Nucleus accumbens (tissue), 56 donors: ENCODE data around the gene MYOM1.
A peak's percentile ranks its signal among the peaks of the same experiment; 100 is the strongest.

Experiments used
- DNase-seq, 56 donors: peaks; one replicate each; lab custom pipeline; 2025; lab: John Stamatoyannopoulos, UW

The MYOM1 gene

GRCh38 chr18:3192286-3192685 lies 27.5 kb downstream of the MYOM1 start:
- DNase-seq, result no peak

DNA sequence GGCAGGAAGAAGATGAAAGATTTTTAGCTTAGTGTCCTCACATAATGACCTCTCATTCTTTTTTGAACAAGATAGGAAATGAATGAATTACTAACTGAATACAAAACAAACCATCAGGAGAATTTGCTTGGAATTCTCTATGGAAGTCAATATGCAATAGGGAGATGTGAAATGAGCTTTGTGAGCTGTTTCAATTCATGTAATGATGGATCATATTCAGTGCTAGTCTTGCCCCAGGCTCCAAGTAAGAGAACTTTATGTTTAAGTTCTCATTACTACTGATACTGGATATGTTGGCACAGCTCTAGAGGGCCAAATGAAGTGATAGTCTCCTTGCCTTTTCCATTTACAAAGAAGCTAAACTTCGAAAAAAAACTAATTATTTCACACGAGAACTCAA lies 29.2 kb downstream of the MYOM1 start:
- DNase-seq, result no peak

DNA sequence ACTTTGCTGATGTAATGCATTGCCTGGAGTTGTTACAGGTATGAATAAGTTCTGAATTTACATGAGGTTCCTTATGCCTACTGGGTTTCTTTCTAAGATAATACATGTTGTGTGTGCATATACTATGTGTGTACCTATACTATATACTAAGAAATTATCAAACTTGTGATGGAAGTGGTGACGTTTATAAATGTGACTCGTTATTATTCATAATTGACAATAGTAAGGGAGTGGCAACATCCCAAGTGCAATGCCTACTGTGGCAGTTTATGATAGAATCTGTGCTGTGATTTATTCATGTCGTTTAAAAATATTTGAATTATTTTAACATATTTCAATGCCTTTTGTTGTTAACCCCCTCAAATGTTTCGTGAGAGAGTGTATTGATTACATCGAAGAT lies 29.9 kb downstream of the MYOM1 start:
- DNase-seq, result no peak

DNA sequence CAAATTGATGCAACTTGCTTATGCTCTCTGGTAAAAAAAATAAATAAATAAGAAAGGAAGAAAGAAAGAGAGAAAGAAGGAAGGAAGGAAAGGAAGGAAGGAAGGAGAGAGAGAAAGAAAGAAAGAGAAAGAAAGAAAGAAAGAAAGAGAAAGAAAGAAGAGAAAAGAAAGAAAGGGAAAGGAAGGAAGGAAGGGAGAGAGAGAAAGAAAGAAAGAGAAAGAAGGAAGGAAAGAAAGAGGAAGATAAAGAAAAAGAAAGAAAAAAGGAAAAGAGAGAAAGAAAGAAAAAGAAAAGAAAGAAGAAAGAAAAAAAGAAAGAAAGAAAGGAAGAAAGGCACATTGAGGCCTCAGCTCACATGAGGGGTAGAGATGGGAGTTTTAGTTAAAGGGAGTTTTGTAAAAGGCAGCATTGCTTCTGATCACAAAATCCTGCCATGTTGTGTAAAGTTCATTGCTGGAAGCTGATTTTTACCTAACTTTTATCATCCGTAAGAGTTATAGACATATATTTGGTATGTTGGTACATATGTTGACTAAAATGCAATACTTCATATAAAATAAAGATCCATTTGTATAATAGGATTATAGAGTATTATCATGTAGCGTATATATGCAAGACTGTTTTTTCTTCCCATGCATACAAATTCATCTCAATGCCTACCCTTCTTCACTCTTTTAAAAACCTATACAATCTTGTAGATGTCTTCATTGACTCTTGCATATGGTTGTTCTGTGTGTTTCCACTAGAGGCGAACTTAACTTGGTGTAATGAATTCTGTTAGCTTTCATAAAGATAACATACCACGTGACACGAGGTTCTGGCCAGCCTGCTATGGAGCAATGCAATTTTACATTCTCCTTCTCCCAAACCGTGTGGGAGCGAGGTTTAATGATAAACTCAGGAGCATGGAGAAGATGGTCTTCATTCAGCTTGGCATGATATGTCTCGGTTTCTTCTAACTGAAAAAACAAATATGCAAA lies 32.8 kb downstream of the MYOM1 start:
- no peak for DNase-seq

DNA sequence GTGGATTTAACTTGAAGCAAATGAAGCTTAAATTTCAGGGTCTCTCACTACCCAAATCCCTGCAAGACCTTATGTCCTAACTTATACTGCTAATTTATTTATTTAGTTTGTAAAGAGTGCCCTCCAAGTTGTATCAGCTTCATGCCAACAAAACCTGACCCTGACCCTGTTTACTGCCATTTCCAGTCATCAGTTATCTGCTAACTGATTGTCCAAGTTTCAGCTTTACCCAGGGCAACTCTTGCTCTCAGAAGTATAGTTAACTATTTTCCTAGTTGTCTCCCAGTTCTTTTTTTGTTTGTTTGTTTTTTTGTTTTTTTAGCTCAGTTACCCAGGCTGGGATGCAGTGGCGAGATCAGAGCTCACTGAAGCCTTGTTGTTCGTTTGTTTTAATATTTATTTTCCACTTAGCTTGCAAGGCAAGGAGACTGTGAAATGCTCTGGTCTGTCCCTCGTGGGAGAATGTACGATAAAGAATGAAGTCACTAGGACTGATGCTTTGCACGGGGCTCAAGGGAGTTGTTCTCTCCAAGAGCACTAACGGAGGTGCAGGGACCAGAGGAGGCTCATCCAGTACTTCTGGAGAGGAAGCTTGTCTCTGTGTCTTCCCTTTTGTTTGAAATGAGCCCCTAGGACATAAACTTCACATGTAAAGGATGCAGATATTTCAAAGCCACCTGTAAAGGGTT lies 35.3 kb downstream of the MYOM1 start:
- DNase-seq, result no peak

DNA sequence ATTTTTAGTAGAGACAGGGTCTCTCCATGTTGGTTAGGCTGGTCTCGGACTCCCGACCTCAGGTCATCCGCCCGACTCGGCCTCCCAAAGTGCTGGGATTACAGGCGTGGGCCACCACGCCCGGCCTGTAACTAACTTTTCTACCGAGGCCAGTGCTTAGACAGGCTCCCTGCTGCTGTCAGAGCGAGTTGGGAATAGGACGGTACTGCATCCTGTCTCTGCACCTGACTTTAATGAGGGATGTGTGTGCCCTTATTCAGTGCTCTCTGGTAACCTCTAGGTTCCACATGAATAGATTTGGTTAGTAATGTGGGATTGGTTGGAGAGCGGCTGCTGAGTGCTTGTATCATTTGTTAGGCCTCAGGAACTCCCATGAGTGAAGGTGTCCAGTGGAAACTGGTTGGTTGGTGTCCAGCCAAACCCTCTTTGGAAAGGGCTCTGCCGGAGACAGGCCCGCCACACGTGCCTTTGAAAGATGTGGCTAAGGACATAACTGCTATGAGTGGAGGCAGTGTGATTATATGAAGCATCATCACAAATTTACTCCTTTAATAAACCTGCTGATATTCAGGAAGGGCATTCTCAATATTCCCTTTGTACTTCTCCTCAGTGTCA lies 36.6 kb downstream of the MYOM1 start:
- no peak for DNase-seq

GRCh38 chr18:3180325-3180724 lies 39.4 kb downstream of the MYOM1 start:
- no peak for DNase-seq

GRCh38 chr18:3179430-3180089 lies 40.2 kb downstream of the MYOM1 start:
- no peak for DNase-seq

- peak in 26 of 56 donors; percentile 2 to 38 (median 13) for DNase-seq
These were observed 41.7 kb downstream of the MYOM1 start for GRCh38 chr18:3177902-3178687.

DNA sequence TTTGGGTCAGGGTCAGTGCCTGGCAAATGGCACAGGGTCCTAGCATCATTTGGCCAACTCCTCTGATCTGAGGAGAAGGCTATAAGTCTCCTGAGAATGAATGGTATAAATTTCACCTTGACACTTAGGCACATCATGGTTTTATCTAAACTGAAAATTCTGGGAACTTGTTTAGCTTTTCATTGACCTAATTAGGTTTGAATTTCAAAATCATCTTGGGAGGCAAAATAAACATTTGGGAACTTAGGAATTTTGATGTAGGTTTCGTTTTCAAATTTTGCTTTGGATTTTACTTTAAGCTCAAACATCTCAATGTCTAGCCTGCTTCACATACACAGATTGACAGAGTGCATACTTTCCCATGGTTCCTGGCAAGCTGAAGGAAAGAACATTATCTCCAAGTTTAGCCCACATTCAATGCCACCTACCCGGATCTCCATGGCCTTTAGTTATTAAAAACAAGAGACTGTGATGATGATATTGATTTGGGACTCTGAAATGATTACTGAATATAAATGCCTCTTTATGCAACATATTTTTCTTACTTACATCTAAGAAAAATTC lies 44.5 kb downstream of the MYOM1 start:
- no peak for DNase-seq

- no peak for DNase-seq
These were observed 47.7 kb downstream of the MYOM1 start for GRCh38 chr18:3172097-3172496.

- no peak for DNase-seq
These were observed 48.1 kb downstream of the MYOM1 start for GRCh38 chr18:3171631-3172030.

- DNase-seq, result no peak
These were observed 49.2 kb downstream of the MYOM1 start for GRCh38 chr18:3170441-3171161.

GRCh38 chr18:3164381-3164780 lies 55.4 kb downstream of the MYOM1 start:
- no peak for DNase-seq

GRCh38 chr18:3163968-3164367 lies 55.8 kb downstream of the MYOM1 start:
- DNase-seq, result no peak

- no peak for DNase-seq
These were observed 57.6 kb downstream of the MYOM1 start for GRCh38 chr18:3162181-3162580.

- DNase-seq, result no peak
These were observed 59.9 kb downstream of the MYOM1 start for GRCh38 chr18:3159830-3160229.

DNA sequence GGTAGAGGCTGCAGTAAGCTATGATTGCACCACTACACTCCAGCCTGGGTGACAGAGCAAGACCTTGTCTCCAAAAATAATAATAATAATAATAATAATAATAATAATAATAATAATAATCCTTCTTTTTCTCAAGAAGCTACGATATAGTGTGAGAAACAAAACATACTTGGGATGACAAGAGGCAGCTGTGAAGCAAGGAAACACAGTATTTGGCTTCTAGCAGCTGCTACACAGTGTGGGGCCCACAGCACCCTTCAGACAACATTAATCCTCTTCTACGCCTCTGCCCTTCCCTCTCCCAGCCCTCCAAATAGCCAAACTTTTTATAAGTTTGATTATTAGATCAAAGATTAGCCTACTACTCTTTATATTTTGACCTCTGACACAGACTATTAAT lies 62.2 kb downstream of the MYOM1 start:
- no peak for DNase-seq

- no peak for DNase-seq
These were observed 62.7 kb downstream of the MYOM1 start for GRCh38 chr18:3157086-3157485.
